Liver (tissue), 9 donors: ENCODE measurements around the gene CDH20. TPM values are rescaled to one million over a fixed set of nuclear protein-coding genes. Genes with fewer than 3 reads are reported as not detected.

Experiments
- DNase-seq: peaks from one replicate; pipeline ENCODE4 v3.0.0-alpha.2; 2017; ENCODE audit warnings: low spot score
- H3K27ac ChIP-seq, 2 donors: one replicate each; pipeline ENCODE4 v1.7.0; 2013; ENCODE audit warnings: inconsistent platforms in 2 of 2, low read length in 2 of 2, control low read depth in 1 of 2, low read depth in 1 of 2, mild to moderate bottlenecking in 1 of 2
- H3K27me3 ChIP-seq, 4 donors: one replicate each; pipeline versions ENCODE4 v1.6.1 to v1.7.0; 2013; ENCODE audit warnings: low read length in 3 of 4, inconsistent platforms in 1 of 4, mild to moderate bottlenecking in 1 of 4, moderate library complexity in 1 of 4; ENCODE audit not compliant: control insufficient read depth in 4 of 4, insufficient read depth in 4 of 4
- H3K36me3 ChIP-seq, 4 donors: one replicate each; pipeline versions ENCODE4 v1.6.1 to v1.7.0; 2013; ENCODE audit warnings: low read length in 3 of 4, mild to moderate bottlenecking in 3 of 4, low read depth in 1 of 4, moderate library complexity in 1 of 4; ENCODE audit not compliant: control insufficient read depth in 4 of 4, insufficient read depth in 3 of 4
- H3K4me1 ChIP-seq, 4 donors: one replicate each; pipeline versions ENCODE4 v1.6.1 to v1.7.0; 2013; ENCODE audit warnings: low read length in 3 of 4, mild to moderate bottlenecking in 3 of 4, moderate library complexity in 1 of 4; ENCODE audit not compliant: control insufficient read depth in 4 of 4, insufficient read depth in 4 of 4
- H3K4me3 ChIP-seq, 3 donors: one replicate each; pipeline versions ENCODE4 v1.6.1 to v1.7.0; 2013; ENCODE audit warnings: low read length in 3 of 3, control low read depth in 1 of 3, low read depth in 1 of 3, mild to moderate bottlenecking in 1 of 3
- H3K9ac ChIP-seq, 2 donors: one replicate each; pipeline ENCODE4 v1.7.0; 2013; ENCODE audit warnings: low read length in 2 of 2, mild to moderate bottlenecking in 2 of 2, moderate library complexity in 2 of 2, control low read depth in 1 of 2, low read depth in 1 of 2
- H3K9me3 ChIP-seq, 4 donors: one replicate each; pipeline versions ENCODE4 v1.6.1 to v1.7.0; 2013; ENCODE audit warnings: low read length in 3 of 4; ENCODE audit not compliant: control insufficient read depth in 4 of 4
- ATF3 ChIP-seq: IDR thresholded peaks from 2 replicates; pipeline ENCODE4 v1.6.1; 2016; ENCODE audit warnings: antibody characterized with exemption
- CTCF ChIP-seq: fragments of 150-350 bp; IDR thresholded peaks from 2 replicates; pipeline ENCODE4 v1.5.1; 2017; ENCODE audit warnings: improper control_type of control experiment, low read depth, low read length; ENCODE audit not compliant: missing input control
- EGR1 ChIP-seq, 2 donors: IDR thresholded peaks; 2 replicates each; pipeline ENCODE4 v1.6.1; 2016 to 2018; ENCODE audit warnings: antibody characterized with exemption in 2 of 2, low read depth in 2 of 2
- FOXA1 ChIP-seq: IDR thresholded peaks from 2 replicates; pipeline ENCODE4 v1.6.1; 2016; ENCODE audit warnings: antibody characterized with exemption
- GABPA ChIP-seq, 2 donors: IDR thresholded peaks in 1 of 2; conservative IDR thresholded peaks in 1 of 2; 2 replicates each; pipeline ENCODE4 v1.6.1; 2016; ENCODE audit warnings: antibody characterized with exemption in 2 of 2, mild to moderate bottlenecking in 1 of 2, moderate library complexity in 1 of 2
- HNF4A ChIP-seq, 2 donors: conservative IDR thresholded peaks; 2 replicates each; pipeline ENCODE4 v1.6.1; 2016; ENCODE audit warnings: antibody characterized with exemption in 2 of 2, mild to moderate bottlenecking in 2 of 2
- HNF4G ChIP-seq: IDR thresholded peaks from 2 replicates; pipeline ENCODE4 v1.6.1; 2016; ENCODE audit warnings: antibody characterized with exemption
- JUND ChIP-seq, 2 donors: IDR thresholded peaks; 2 replicates each; pipeline ENCODE4 v1.6.1; 2016; ENCODE audit warnings: antibody characterized with exemption in 2 of 2
- MAX ChIP-seq: IDR thresholded peaks from 2 replicates; pipeline ENCODE4 v1.6.1; 2016; ENCODE audit warnings: antibody characterized with exemption
- NR2F2 ChIP-seq: IDR thresholded peaks from 2 replicates; pipeline ENCODE4 v1.6.1; 2016; ENCODE audit warnings: antibody characterized with exemption
- RXRA ChIP-seq, 2 donors: IDR thresholded peaks; 2 replicates each; pipeline ENCODE4 v1.6.1; 2017 to 2018; ENCODE audit warnings: antibody characterized with exemption in 2 of 2, mild to moderate bottlenecking in 1 of 2
- SP1 ChIP-seq: IDR thresholded peaks from 2 replicates; pipeline ENCODE4 v1.6.1; 2018; ENCODE audit warnings: antibody characterized with exemption, mild to moderate bottlenecking
- TAF1 ChIP-seq: conservative IDR thresholded peaks from 2 replicates; pipeline ENCODE4 v1.6.1; 2016; ENCODE audit warnings: antibody characterized with exemption, mild to moderate bottlenecking
- ZBTB33 ChIP-seq: IDR thresholded peaks from 2 replicates; pipeline ENCODE4 v1.6.1; 2016; ENCODE audit warnings: antibody characterized with exemption
- WGBS: extraction: QIAGEN DNeasy Blood & Tissue Kit; methylation state at CpG from one replicate; pipeline ENCODE4 v1.1.7; 2013; 5-methylcytosine and 5-hydroxymethylcytosine counted together
- polyA plus RNA-seq, 2 donors: library from polyadenylated mRNA; stranded (reverse) in 1 of 2; unstranded in 1 of 2; fragments of 200-250 nt in 1 of 2; fragments of >200 nt in 1 of 2; fragmentation: Nextera tagmentation in 1 of 2; extraction: Ambion mirVana in 1 of 2; gene quantifications; one replicate each; pipeline versions ENCODE4 v1.2.1 to v1.2.3, GENCODE V29; 2013 to 2015
- total RNA-seq, 2 donors: library from RNA; depleted of rRNA; stranded (reverse); fragments of >200 nt; gene quantifications; one replicate each; pipeline ENCODE4 v1.2.3, GENCODE V29; 2014
- donor health status: healthy.
- donor health status: healthy.
- donor health status: healthy.
- donor health status: healthy.
- donor health status: healthy.

CDH20 gene
- under 1 TPM; 0.08 to 0.09 TPM for total RNA-seq
- polyA plus RNA-seq: under 1 TPM in 1 of 2 donors, not detected in 1; 0.11 TPM

GRCh38 chr18:61333271-61333745, at the start of gene CDH20:
CDH20 (plus strand) TSS chr18:61333430.
- Histone ChIP-seq H3K27ac (no peak within 1 kb of the TSS), H3K9me3 (no peaks in the 10 kb centered on the region), H3K4me1 (peaks cover 2 to 12% (median 8%) of the 10 kb centered on the region in 4 donors), H3K4me3 (peak within 1 kb of the TSS in 1 of 3 donors; percentile 26), H3K36me3 (no peaks in the 10 kb centered on the region), H3K9ac (no peak within 1 kb of the TSS), H3K27me3 (peaks cover 0 to 14% (median 3%) of the 10 kb centered on the region in 4 donors)
- TF ChIP-seq NR2F2 (no peak), HNF4G (no peak), TAF1 (no peak), EGR1 (IDR thresholded peaks at IDR 0.05; ENCODE audit: low read depth in 2 of 2) (no peak), MAX (no peak), SP1 (no peak), FOXA1 (no peak), JUND (IDR thresholded peaks at IDR 0.05) (no peak), GABPA (IDR thresholded peaks at IDR 0.05 in 1 of 2, conservative IDR thresholded peaks at IDR 0.05 in 1 of 2) (no peak), ZBTB33 (no peak)
- no peak for DNase-seq
- WGBS: 4% methylated on average over 32 of the region's 32 CpGs

GRCh38 chr18:61284039-61284438, 49.2 kb upstream of the CDH20 start:
- no peaks in the 10 kb centered on the region for H3K27me3 ChIP-seq
- no peak for TF ChIP-seq HNF4A (conservative IDR thresholded peaks at IDR 0.05)
- no peak for TF ChIP-seq RXRA (IDR thresholded peaks at IDR 0.05)
- TF ChIP-seq SP1: no peak
- no peak for TF ChIP-seq MAX
- no peak for TF ChIP-seq ATF3
- TF ChIP-seq CTCF: no peak
- no peak for TF ChIP-seq EGR1 (IDR thresholded peaks at IDR 0.05; ENCODE audit: low read depth in 2 of 2)
- TF ChIP-seq FOXA1: no peak
- TF ChIP-seq ZBTB33: no peak
- no peak for DNase-seq
- peaks cover 0 to 6% (median 2%) of the 10 kb centered on the region in 4 donors for H3K9me3 ChIP-seq
- 65% methylated on average over 4 of the region's 4 CpGs for WGBS
- no peak overlapping the region for H3K27ac ChIP-seq
- no peak overlapping the region for H3K4me3 ChIP-seq
- H3K4me1 ChIP-seq: no peaks in the 10 kb centered on the region
- no peak overlapping the region for H3K9ac ChIP-seq
- H3K36me3 ChIP-seq: no peaks in the 10 kb centered on the region
